Eye (tissue), 1 donor: ENCODE results near the gene SLC17A9.
A peak's percentile ranks its signal among the peaks of the same experiment; 100 is the strongest.

Experiments used
- DNase-seq: peaks from one replicate; pipeline ENCODE4 v3.0.0-alpha.2; 2015

SLC17A9 gene, protein sequence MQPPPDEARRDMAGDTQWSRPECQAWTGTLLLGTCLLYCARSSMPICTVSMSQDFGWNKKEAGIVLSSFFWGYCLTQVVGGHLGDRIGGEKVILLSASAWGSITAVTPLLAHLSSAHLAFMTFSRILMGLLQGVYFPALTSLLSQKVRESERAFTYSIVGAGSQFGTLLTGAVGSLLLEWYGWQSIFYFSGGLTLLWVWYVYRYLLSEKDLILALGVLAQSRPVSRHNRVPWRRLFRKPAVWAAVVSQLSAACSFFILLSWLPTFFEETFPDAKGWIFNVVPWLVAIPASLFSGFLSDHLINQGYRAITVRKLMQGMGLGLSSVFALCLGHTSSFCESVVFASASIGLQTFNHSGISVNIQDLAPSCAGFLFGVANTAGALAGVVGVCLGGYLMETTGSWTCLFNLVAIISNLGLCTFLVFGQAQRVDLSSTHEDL

DNA sequence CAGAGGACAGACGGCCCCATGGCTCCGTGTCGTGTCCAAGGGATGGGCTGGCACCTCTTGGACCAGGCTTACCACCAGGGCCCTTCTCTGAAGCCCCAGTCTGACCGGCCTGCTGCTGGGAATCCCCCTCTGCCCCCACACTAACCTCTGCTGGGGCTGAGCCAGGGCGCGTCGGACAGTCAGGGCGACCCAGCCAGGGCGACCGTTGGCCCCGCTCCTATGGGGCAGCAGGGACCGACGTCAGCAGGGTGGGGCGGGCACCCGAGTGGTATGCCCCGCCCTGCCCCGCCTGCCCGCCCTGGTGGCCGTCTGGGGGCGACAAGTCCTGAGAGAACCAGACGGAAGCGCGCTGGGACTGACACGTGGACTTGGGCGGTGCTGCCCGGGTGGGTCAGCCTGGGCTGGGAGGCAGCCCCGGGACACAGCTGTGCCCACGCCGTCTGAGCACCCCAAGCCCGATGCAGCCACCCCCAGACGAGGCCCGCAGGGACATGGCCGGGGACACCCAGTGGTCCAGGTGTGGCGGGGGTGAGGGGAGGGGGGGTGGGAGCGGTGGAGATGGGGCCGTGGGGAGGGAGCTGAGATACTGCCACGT lies at the start of gene SLC17A9:
Gene SLC17A9, plus strand, starts transcription at position 337 of the 595 bp plus-strand sequence. Its CDS starts 122 bp downstream, at position 459.
- no peak for DNase-seq

DNA sequence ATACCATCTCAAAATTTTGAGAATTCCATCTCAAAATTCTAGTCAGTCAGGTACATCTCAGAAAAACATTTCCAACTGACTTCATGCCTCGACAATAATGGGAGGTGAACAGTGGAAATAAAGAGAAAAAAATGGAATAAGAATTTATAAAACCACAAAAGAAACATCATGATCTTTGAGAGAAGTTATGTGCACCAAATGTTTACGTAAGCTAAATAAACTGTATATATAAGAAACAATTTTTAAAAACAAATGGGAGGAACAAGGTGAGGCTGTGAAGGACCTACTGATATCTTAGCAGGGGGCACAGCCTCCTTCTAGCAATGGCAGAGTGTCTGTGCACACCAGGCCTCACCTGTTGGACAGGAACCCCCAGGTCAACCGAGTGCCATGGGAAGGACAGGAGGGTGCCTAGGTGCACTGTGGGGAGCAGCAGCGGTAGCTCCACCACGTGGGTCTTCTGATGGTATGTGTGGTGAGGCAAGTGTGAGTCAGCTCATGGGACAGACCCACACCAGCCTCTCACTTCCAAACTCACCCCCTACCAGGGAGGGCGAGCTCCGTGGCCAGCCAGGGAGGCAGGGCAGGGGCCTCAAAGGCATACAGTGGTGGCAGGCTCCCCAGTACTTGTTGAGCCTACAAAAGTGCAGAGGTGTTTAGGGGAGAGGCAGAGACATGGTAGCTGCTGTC lies 49.4 kb upstream of the SLC17A9 start:
- DNase-seq, result no peak

DNA sequence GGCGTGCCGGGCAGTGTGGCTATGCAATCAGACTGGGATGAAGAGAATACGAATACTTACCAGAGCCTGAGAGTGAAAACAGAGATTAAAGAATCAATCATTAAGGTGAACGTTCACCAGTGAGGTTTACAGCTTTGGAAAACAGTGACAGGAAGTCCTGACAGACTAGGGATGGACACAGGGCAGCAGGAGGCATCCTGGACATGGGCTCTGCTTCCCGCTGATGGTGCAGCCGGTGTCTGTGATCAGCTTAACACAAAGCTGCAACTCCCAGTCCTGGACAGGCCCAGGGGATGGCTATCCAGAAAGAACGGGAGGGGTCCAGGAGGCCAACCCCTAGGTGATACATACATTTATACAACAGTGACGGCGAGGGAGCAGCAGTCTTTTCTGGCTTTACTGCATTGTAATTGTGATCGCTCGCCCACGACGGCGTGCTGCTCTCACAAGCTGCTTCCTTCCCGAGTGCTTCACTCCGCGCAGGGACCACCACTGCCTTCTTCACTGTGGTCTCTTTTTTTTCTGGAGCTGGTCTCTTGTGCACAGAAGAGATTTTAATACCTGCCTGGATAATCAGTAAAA lies 46.9 kb upstream of the SLC17A9 start:
- no peak for DNase-seq

DNA sequence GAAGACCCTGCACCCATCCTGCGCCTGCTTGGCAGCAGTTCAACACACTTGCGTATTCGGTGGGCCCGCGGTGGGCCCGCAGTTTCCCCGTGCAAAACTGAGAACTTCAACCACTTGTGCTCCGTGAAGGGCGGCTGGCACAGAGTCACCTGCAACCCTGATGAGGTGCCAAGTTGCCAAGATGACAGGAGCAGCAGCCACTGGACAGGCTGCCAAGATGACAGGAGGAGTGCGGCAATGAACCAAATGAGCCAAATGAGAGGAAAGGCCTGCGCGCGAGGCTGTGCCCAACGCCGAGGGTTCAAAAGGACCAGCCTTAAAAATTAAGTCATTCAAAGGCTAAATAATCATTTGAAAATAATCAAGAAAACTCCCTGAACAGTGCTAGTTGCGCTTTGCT lies 46.3 kb upstream of the SLC17A9 start:
- DNase-seq, result no peak

DNA sequence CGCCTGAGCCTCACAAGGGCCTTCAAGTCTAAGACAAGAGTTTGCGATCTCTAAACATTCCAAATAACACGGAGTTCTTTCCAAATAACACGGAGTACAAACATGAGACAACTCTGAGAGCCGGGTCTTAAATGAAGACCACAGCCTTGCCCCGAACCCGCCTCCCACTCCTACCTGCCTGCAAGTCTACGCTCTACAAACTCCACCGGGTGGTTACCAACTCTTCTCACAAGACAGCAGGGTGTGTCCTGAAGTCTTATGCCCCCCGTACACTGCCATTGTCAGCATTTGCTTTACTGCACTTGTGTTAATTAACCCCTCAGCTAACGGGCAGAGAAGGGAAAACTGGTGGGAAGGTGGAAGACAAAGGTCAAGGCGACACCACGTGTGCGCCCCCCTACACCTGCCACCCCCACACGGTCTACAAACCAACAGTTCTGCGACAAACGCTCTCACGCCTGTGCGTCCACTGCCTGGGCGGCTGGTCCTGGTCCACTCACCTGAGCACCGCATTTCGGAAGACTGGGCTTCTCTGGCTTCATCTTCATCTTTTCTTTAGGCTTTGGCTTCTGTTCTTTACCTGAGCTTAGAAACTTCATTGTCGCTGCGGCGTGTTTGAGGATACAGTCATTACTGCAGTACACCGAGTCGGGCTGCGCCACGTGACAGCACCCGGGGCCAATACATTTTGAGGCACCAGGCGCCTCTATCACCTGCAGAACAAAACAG lies 45.7 kb upstream of the SLC17A9 start:
- DNase-seq, result no peak

DNA sequence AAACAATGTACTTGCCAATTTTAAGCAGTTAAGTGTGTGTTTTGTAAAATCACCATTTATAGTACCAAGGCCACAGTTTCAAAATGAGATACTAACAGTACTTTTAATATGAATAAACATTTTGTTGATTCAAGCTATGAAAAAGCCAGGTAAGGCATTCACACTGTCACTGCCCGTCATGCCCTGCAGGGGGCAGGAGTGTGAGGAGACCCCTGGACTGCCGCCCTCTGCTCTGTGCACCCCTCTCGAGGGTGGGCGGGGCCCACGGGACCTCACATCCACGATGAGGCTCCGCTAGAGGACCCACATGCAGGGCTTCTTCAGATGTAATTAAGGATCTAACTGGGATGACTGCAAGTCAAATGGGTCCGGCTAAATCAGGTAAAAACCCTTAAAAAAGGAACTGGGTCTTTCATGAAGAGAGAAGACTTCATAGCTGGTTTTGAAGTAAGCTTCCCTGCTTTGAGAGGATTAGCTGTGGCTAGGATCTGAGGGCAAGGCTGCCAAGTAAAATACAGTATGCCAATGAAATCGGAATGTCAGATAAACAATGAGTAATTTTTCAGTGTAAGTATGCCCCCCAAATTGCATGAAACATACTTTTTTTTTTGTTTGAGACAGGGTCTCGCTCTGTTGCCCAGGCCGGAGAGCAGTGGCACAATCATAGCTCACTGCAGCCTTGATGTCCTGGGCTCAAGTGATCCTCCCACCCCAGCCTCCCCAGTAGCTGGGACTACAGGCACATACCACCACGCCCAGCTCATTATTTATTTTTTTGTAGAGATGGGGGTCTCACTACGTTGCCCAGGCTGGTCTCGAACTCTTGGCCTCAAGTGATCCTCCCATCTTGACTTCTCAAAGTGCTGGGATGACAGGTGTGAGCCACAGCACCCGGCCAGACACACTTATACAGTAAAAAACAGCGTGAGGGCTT lies 44.9 kb upstream of the SLC17A9 start:
- no peak for DNase-seq

DNA sequence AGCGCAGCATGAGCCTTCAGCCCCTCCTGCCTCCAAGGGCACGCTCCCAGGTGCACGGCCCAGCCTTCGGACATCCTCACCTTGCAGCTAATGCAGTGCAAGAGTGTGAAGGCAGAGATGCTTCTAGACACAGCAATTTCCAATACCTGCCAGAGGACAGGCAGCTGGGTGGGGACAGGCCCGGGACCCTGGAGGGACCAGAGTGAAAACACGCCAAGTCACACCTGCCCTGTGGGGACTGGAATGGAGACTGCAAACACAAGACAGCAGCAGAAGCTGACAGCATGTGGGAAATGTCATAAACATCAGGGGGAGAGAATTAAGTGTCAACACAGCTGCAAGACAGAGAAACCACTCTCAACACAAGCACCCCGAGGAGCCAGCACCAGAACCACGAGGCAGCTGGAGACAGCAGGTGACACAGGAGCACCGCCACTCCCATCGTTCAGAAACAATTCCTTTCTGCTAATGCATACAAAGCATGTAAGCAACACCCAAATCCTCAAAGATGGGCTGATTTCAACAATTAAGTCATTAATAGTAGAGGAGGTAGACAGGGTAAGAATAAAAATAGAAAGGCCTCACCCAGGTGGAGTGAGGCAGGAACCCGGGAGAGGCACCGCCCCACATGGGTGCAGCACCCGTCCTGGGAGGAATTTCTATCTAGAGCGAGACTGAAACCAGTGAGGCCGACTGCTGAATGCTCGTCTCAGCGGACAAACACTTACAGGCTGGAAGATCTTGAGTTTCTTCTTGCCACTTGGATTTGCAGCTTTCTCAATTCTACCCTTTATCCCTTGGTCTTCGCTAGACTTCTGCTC lies 43.3 kb upstream of the SLC17A9 start:
- no peak for DNase-seq

DNA sequence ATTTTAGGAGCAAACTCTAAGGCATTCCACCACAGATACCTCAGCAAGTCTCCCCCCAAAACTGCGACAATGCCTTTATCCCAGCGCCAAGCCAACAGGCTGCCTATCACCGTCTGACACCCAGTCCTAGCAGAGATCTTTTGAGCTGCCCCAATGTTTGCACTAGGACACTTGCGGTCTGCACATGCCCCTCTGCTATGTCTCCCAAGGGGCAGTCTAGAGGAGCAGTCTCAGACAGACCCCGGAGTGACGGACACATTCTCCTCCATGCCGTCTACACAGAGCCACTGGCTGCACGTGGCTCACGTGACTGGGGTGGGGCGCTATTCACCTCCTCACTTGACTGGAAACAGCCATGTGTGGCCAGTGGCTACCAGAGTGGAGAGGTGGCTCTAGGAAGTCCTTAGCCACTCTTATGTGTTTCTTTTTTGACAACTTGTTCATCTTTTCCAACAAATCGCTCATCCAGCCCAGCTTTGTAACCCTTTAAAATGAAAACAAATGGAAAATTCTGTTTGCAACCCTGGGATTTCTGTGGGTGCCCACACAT lies 42.2 kb upstream of the SLC17A9 start:
- DNase-seq, result no peak

DNA sequence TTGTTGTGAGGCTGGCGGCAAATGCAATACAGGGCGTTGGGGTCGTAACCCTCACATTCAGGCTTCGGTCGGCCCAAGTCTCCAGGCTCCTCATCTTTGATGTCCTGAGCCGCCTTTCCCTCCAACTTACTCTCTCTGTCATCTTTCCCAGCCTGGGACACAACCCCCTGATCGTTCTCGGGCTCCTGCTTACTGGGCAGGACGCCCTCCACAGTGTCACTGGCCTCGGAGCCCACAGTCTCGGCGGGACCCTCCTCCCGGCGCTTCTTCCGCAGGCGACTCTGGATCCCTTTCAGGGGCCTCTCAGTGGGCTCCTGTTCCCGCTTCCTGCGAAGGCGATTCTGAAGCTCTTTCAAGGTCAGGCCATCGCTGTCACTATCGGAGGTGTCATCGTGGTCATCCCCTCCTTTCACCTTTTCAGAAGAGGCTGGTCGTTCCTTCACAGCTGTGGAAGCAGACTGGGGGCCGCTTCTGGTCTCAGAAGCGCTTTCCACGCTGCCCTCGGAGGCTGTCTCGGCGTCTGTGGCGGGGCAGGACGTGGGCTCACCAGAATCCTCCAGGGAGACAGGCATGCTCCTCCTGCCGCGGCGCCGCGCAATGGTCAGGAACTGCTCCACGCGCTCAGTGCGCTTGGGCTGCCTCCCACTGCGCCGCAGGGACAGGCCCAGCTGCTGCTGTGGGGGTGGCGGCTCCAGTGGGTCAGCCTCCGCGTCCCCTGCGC lies 41.6 kb upstream of the SLC17A9 start:
- DNase-seq, result no peak

DNA sequence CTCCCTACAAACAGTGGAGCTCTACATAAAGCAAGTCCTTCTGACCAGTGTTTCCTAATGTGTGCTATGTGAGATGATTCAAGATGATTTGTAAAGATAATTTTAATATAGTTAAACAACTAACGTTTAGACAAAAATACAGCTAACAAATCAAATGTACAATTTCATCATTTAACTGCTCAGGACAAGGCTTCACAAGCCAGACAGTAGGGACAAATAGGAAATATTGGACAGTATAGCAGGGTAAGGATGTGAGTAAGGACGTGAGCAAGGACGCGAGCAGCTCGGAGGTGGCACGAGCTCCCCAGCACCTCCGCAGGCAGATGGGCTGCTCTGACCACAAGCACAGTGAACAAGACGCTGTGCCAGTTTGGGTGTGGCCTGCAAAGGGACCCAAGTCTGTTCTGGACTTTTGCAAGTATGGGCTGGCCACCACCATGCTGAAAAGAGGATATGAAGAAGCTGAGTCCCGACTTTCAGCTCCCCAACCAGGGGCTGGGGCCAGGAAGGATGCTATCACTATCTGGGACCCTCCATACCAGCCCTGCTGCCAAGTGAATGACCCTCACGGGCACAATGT lies 40.7 kb upstream of the SLC17A9 start:
- DNase-seq, result no peak

DNA sequence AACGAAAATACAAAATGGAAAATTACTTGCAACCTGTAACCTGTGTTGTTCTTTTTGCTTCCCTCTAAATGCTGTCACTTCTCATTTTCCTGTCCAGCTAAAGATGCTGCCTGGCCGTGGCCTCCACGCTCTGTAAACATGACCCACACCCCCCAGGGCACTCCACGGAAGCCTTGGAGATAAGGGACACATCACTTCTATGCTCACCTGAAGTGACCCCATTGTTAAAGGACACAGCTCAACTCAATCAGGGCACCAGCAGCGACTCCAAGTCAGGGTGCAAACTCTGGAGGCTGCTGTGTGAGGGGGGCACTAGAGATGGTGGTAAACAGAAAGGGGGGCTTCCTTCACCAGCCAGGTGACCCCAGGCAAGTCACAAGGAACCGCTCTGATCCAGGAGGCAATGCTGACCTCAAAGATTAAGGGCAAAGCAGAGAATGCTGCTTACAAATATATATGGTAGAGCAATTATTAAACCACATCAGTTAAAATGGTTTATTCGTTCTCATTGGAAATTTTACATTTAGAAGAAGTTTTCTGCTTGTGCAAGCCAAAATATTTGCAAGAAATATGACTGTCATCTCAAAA lies 39.4 kb upstream of the SLC17A9 start:
- no peak for DNase-seq

DNA sequence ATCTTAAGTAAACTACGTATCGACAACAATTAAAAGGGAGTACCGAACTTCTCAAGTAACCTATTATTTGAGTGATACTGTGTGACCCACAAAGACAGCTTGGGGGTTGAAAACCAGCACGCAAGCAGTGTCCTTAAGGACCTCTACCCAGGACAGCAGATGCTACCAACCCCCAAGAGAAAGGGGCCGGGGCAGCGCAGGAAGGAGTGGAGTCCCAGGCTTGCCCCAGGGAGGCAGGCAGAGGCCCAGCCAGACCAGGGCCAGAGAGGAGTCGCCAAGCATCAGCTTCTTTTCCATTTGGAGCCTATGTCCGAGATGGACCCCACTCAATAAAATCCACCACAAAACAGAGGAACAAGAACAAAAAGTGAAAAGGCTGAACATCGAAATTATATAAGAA lies 38.1 kb upstream of the SLC17A9 start:
- DNase-seq, result peak; percentile 17

DNA sequence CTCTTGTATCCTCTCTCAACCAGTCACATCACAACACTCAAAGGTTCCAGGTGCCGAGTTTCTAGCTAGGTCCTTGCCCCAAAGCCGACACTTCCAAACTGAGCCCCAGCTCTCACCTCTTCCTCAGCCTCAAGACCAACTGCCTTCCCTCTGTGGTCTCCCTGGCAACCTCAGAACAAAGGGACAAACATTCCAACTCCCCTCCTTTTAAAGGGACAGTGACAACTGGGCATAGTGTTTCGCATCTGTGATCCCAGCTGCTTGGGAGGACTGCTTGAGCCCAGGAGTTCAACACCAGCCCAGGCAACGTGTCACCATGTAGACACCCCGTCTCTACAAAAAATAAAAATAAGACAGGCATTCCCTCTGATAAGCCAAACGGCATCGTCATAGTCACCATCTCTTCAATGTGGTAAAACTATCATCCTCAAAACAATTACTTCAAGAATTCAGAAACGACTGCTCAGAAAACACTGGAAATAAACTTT lies 37.5 kb upstream of the SLC17A9 start:
- DNase-seq, result peak; percentile 94

DNA sequence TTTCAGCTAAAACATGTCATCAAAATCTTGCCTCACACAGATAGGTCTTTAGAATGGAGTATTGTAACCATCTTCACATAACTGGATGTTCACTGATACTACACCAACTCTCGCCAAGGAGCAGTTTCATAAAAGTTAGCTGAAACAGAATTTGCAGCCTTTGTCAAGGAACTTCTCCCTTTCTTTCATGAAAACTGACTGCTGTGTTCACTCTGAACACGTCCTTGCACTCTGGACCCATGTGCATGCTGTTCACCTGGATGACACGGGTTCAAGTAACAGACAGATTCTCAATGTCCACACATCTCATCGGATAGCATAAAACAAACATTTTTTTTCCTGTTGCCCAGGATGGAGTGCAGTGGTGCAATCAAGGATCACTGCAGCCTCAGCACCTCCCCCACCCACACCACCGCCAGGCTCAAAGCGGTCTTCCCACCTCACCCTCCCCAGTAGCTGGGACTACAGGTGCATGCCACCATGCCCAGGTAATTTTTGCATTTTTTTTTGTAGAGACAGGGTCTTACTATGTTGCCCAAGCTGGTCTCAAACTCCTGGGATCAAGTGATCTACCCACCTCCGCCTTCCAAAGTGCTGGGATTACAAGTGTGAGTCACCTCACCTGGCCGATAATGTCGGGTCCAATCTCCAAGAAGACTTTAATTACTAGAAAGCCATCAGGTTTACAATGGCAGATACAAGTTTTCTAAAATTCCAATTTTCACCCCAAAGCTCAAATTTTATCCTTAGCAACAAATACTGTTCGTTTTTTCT lies 35.6 kb upstream of the SLC17A9 start:
- DNase-seq, result no peak

DNA sequence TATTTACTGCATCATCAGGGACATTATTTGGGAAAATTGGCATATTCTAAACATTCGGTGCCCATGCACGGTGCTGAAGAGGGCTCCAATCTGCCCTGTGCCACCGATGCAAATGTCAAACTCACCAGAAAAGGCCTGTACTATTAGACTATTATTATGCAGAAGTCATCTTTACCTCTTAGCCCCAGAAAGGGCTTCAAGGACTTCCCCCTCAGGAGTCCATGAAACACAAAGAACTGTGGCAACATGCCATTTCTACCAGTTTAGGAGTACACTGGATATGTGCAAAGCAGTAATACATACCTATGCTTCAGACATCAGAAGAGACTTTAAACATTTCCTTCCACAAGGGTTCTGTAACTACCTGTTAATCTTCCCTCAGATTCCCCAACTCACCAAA lies 34.8 kb upstream of the SLC17A9 start:
- no peak for DNase-seq

DNA sequence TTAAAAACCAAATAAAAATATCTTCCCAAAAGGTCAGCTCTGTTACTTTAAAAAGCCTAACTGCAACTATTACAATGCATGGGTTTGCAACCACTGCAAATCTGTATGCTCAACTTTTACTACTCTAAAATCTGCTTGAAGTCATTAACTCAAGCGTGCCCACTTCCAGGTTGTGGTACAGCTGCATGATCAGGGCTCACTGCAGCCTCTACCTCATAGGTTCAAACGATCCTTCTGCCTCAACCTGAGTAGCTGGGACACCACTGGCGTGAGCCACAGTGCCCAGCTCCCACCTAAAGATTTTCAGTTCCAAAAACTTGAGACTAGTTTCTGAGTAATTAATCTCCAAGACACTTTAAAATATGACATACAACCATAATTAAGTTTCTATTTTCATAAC lies 34.4 kb upstream of the SLC17A9 start:
- no peak for DNase-seq

DNA sequence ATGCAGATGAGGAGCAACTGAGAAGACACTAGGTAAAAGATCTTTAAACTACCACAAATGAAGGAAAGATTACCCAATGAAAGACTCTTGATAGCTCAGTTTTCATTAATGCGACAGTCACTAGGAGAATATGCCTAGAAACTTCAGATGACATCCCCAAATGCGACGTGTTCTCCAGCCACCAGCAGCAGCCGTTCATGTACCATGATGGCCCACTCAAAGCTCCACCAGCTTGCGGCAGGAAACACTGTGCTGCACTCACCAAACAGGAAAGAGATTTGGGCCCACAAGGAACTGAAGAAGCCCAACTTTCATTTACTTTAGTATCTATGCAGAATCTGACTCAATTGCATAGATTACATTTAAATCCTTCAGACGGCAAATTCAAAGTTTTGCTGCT lies 33.7 kb upstream of the SLC17A9 start:
- no peak for DNase-seq

DNA sequence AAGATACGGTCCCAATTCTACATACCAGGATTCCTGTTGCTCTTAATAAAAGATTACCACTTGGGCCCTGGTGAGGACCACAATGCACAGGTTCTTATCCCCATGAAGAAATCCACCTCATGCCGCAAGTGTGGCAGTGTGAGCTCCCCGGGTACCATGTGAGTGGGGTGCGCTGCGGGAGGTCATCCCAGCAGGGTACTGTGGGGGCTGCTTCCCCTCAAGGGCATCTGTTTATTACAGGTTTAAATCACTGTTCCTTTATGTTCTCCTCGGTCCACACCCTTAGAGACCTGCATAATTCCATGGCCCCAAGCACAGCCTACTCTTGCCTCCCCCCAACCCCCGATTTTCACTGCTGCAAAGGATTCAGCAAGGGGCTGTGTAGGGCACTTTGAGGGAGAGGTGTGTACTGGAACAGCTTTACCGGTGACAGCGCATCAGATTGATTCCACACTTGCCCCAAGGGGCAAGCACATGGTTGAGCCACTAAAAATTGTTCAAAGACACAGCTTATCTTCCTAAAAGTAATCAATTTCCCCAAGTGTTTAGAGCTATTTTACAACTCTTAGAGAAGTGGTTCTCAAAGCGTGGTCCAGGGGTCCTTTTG lies 32.4 kb upstream of the SLC17A9 start:
- DNase-seq, result no peak
